ENCODE results near the gene VSIG4.
"Not testable (repeated sequence)": the region's sequence is repeated elsewhere in the genome, so short reads cannot be mapped to it uniquely, and the experiment has no call there.

Gene VSIG4

DNA sequence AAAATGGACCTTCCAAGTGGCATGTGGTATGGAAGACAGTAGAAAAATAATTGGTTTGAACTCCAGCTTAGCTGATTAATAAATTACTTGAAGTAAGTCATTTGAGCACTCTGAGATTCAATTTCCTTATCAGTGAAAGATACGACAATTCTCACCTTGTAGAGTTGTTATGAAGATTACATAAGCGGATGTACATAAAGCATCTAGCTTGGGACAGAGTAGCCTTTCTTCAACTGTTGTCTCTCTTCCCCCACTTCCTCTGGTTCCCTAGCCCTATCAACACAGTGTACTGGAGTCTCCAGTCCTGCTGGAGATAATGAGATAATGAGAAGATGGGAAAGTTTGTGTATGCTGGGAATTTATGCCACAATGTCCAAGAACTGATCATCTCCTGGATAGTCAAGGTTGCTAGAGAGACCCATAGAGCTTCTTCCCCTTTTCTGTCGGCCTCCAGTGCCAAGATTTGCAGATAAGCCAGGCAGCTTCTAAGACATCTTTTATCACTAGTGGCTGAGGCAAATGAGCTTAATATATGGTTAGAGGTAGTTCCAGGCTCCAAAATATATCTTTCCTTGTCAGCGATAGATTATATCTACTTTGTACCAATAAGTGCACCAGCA lies 33.9 kb downstream of the VSIG4 start:
- no peak for DNase-seq

DNA sequence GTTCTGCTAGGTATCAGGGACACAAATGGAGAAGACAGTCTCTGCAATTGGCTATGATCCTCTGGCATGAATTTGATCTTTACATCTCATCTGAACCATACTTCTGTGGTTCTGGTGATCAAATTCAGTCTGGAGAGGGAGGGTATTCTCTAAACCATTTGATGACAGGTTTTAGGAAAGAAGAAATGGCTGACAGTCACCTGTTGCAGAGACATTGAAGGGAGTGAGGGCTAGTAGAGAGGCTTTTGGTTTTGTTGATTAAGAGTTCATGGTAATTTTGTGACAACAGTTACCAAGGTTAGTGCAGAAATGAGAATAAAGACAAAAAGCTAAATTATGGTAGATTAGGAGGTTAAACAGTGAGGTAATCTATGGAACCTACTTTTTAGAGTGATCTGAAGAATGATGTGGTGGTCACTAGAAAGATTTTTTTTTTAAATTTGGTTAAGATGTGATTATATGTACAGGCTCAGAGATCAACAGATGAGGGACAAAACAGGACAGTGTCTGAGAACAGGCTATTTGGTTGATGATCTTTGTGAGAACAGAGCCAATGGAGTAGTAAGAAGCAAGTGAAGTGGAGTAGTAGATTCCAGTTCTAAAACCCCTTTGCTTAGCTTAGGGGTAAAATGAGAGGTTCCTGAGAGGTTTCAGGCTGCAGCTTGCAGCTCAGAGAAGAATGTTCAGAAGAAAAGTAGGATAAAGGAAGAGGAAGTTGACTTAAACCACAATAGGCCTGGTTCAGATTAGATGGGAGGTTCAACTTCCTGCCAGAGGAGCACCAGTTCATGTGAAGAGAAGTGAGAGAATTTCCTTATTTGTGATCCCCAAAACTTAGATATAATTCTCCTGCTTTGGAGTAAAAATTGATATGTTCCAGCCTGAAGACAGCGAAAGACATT lies 34.7 kb downstream of the VSIG4 start:
- no peak for DNase-seq

DNA sequence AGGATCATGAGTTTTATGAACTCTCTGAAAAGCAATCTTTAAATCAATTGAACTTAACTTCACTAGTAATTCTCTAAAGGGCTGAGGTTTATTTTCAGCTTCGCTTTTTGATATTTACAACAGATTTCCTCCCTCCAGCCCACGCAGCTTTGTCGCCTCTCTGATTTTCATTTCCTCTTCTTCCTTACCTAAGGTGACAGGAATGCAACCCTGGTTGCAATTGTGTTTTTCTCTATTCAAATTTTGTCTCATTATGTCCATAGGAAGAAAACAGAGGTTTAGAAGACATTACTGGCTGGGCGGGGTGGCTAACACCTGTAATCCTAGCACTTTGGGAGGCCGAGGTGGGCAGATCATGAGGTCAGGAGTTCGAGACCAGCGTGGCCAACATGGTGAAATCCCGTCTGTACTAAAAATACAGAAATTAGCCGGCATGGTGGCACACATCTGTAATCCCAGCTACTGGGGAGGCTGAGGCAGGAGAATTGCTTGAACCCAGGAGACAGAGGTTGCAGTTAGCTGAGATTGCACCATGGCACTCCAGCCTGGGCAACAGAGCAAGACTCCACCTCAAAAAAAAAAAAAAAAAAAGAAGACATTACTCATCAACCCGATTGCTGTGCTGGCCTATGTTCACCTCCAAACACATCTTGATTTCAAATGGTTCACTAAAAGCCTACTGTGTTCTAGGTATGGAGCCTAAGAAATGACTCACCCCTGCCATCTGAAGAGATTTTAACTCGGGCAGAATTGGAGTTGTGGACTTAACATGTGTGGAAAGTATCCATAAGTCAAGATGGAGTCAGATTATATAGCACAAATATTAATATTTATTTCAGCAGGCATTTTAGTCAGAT lies 36.8 kb downstream of the VSIG4 start:
- no peak for DNase-seq

DNA sequence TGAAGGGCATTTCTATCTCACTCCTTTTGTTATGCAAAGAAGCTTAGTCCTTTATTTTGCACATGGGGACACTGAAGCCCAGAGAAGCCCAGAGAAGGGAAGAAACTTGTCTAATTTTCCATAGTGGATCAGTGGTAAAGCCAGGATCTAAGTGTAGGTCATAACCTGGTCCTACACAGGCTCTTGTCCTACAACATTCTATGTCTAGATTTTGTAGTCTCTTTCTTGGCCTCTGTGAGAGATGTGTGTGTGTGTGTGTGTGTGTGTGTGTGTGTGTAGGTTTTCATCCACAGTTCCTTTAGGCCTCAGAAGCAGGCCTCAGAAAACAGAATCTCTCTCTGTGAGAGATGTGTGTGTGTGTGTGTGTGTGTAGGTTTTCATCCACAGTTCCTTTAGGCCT lies 38.3 kb downstream of the VSIG4 start:
- DNase-seq = no peak

DNA sequence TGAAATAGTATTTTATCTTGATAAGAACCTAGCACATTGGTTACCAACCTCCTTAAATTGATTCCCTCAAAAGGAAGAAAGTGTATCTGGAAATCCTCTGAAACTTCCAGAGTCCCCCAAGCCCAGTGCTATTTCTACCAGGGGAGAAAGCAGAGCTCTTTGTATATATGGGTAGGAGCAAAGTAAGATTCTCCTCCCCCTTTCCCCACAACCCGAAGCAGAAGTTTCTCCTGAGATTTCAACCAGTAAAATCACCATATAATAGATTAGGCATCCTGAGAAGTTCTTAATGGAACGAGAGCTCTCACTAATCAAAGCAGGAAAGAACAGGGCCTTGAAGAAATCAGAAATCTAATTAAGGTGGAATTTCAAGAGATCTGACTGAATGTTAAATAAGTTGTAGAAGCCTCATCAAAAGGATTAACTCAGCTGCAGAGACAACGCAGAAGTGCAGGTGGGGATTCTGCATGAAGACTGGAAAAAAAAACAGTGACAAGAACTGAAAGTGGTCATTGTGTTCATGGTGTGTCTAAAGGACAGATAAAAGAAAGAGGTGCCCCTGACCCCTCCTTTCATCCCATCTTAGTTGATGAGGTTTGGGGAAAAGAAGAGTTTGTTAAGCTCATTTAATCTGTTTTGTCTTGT lies 39.1 kb downstream of the VSIG4 start:
- no peak for DNase-seq

DNA sequence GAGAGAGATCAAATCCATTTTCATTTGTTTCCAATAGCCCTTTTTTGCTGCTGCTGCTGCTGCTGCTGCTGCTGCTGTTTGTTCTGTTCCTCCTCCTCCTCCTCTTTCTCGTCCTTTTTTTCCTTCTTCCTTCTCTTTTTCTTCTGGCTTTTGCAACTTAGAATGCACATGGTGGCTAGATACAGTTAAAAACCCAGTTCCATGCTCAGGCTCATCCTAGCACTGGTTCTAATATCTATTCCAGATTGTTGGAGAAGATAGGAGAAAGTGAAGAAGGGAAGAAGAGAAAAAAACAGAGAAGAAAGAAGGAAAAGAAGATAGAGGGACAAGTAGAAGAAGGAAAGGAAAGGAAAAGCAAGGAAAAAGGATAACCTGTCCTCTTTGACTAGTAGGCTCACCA lies 39.7 kb downstream of the VSIG4 start:
- no peak for DNase-seq

DNA sequence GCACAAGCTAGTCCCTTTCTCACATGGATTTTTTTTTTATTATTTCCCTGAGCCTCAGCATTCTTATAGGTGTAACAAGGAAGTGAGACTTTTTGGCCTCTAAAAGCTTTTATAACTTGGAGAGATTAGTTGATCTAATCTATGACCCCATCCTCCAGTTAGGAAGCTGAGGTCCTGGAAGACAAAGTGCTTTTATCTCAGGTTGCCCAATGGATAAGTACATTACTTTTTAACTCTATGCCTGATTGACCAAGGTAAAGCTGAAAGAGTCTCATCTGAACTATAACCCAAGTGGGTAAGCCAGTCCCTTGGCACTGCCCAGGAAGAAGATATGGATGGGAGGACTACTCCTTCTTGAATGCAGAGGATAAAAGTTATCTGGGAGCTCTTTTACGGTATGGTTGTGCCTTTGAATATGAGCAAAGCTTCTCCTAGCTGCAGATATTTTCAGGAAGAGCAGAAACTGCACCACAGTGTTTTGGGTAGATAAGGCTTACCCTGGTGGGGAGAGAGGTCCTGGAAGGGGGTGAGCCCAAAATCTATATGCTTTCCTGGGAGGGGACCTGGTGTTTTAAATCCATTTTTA lies 40.2 kb downstream of the VSIG4 start:
- no peak for DNase-seq

DNA sequence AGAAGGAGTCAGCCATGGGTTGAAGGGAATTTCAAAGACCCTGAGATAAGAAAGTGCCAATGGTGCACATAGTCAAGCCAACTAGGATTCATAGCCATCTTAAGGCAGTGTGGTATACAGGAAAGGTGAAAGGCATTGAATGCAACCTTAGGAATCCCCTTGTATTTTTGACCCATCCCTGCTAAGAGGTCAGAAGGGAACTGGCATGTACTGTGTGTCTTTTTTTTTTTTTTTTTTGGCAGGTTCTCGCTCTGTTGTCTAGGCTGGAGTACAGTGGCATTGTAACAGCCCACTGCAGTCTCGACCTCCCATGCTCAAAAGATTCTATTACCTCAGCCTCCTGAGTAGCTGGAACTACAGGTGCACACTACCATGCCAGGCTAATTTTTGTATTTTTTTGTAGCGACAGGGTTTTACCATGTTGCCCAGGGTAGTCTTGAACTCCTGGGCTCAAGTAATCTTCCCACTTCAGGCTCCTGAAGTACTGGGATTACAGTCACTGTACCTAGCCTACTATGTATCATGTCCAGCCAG lies 40.8 kb downstream of the VSIG4 start:
- no peak for DNase-seq

DNA sequence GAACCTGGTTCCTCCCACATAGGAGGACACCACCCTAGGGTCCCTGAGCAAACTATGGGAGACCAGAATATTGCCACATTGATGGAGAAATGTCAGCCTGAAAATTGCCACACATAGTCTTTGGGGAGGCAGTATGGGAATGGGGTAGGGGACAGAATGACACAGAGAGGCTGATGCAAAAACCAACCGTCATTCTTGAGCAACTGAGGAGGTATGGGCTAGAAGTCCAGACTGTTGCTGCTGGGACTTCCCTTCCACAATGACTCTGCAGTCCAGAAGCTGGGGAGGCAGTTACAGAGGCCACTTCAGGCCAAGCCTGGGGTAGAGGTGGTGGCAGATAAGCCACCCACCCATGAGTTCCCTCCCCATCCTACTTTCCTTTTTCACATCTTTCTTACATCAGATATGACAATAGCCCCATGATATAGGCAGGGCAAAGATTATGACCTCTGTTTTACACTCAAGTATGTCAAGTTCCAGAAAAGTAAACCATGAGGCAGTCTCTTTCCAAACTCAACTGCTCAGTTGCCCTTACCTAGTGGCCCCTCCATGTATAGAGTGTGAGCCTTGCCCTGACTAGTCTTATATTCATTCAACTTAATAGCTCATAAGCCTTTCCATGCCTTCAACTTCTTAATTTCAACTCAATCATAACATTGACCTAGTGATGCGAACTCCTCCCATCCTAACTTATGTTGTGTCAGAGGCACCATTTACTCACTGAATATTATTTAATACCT lies 41.7 kb downstream of the VSIG4 start:
- no peak for DNase-seq

DNA sequence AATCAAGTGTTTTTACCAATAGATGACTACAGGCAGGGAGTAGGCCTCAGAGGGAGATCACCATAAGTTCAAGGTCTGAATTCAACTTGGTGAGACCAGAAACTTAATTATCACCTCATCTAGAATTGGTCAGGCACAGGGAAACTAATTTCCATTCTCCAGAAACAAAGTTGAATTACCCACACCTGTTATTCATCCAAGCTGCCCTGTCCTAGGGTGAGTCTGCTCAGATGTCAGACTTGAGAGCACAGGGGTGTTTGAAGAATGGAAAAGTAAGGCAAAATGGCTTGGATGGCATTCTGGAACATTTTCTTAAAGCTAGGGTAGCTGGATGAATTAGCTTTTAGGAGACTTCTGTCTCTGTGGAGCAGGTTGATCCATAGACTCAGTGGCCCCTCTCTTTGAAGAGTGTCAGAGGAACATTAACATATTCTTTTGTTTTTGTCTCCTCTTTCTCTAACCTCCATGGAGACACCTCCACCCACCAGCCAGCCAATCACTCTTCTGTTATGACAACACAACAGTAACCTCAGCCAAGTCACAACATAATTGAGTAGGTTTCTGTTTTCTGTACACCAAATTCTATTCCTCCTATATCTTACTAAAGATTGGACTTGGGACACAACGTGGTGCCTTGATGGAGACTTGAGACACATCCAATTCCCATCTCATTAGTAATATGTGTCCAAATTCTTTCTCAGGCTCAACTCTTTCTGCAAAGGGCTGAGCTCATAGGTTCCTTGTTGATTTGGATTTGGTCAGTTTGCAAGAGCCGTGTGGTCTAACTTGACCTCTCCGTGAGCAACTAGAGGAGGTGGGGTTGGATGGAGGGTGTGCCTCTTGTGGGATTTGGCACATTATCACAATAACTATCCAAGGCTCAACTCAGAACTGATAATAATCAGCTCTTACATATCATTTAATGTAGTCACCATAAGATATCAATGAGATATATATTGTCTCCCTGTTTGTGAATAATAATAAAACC lies 45.1 kb downstream of the VSIG4 start:
- DNase-seq = no peak

DNA sequence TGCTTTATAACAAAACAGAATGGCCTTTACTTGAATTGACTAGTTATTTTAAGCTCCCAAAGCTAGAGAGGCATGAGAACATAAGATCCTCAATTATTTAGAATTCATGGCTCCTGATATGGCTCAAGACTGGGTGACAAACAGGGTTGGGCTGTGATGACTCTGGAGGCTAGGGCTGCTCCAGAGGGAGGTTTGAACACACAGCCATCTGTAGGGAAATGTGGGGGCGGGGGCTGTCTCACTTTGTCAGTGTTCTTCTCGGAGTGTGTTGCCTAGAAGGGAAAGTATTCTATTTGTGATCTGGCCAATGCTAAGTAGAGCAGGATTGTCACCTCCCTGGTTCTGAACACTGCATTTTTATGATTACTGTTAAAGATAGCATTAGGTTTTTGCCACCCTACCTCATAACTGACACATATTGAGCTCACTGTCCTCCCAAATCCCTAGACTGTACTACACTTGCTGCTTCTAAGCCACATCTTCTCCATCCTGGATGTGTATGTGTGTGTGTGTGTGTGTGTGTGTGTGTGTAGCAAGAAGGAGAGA lies 45.9 kb downstream of the VSIG4 start:
- no peak for DNase-seq

DNA sequence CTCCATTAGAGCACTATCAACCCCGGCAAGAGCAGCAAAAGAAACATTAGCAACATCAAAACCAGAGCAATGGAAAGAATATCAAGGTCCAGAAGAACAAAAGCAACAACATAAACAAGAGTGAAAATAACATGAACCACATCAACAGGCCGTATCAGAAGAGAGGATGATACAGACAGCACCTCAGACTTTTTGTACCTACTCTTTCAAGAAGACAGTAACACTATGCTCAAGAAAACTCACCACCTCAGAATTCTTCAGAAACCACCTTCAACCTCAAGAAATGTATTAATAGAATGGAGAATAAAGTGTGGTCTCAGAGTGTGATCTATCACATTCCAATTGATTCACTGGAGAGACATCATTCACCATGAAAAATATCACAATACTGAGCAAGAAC lies 46.5 kb downstream of the VSIG4 start:
- DNase-seq = no peak

DNA sequence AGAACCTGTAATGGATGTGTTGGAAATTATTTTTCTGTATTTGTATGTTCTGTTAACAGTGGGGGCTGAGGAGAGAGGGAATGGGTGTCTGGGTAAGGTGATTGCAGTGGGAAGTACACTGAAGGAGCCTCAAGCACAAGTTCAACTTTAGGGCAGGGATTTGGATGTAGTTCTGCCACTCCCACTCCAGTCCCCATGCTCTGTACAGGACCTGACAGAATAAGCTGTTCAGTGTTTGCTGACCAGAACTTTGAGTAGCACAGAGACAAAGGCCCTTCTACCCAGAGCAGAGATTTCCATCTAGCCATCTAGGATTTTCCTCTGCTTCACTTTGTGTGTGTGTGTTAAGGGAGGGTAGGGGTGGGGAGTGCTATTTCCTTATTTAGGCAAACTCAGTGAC lies 49.2 kb downstream of the VSIG4 start:
- DNase-seq = no peak

DNA sequence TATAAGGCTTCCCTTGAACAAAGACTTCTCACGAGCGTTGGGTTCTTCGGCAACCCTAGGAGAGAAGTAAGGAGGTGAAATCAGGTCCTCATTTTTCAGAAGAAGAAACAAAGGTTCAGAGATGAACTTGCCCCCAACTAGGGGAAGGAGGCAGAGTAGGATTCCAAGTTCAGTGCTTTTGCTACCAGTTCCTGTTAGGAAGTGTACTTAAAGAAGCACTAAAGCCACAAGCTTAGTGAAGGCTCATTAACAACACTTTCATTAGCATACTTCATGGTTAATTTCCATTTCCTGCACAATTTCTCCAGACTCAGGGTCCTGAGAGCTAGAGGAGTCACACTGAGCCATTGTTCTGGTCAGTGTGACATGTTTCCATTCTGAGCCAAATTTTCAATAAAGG lies 52.1 kb downstream of the VSIG4 start:
- no peak for DNase-seq

DNA sequence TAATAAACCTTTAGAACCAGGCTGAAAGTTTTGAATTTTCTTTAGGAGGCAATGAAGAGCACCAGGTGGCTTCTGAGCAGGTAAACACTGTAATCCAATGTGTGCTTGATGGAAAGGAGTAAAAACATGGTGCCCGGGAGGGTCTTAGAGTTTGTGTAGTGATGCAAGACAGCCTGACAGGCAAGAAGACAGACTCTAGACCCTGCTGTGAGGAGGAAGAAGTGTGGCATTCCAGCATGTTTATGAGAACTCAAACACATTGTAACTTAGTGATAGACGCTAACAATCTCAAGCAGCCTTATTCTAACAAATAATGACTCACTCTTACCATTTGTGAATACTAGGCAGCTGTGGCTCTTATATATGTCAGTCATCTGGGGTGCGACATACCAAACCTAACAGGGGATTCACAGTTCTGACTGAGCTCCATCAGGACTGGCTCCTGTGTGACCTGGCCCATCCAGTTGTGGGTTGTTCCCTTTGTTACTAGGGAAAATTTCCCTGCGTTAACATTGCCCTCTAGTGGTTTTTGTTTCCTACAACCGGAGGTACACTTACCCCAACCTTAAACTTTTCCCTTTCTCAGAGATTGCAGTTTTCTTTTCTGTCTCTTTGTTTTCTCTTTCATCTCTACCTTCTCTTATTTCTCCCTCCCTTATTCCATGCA lies 53.8 kb downstream of the VSIG4 start:
- peak; percentile 17 for DNase-seq

DNA sequence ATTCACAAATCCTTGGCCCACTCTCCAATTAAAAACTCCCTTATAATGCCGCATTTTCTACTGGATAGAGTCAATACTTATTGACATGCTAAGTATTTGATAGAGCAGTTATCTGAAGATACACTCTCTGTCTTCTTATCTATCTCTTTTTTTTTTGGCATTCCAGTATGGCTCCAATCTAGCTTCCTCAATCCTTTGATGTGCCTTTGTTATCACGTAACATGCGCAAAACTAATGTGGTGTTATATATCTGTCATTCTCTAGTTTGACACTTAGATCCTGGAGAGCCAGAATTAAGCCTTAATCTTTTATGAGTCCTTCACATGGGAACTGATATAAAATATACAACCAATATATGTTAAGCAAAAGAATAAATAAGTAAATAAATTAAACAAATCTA lies 54.7 kb downstream of the VSIG4 start:
- DNase-seq = no peak

DNA sequence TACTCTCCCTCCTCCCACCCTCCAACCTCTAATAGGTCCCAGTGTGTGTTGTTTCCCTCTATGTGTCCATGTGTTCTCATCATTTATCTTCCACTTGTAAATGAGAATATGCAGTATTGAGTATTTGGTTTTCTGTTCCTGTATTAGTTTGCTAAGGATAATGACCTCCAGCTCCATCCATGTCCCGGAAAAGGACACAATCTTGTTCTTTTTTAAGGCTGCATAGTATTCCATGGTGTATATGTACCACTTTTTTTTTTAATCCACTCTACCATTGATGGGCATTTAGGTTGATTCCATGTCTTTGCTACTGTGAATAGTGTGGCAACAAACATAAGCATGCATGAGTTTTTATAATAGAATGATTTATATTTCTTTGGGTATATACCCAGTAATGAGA lies 62.7 kb downstream of the VSIG4 start:
- not testable (repeated sequence) for DNase-seq

DNA sequence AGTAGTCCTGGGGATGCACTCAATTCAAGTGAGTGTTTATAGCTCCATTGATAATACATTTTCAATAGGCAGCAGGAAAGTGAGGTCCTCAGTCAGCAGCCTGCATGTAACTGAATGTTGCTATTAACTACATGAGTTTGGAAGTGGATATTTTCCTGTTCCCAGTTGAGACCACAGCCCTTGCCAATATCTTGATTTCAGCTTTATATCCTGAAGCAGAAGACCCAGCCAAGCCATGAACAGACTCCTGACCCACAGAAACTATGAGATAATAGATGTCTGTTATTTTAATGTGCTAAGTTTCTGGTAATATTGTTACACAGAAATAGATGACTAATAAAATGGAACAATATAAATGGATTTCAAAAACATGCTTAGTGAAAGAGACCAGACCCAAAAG lies 63.7 kb downstream of the VSIG4 start:
- DNase-seq = no peak

DNA sequence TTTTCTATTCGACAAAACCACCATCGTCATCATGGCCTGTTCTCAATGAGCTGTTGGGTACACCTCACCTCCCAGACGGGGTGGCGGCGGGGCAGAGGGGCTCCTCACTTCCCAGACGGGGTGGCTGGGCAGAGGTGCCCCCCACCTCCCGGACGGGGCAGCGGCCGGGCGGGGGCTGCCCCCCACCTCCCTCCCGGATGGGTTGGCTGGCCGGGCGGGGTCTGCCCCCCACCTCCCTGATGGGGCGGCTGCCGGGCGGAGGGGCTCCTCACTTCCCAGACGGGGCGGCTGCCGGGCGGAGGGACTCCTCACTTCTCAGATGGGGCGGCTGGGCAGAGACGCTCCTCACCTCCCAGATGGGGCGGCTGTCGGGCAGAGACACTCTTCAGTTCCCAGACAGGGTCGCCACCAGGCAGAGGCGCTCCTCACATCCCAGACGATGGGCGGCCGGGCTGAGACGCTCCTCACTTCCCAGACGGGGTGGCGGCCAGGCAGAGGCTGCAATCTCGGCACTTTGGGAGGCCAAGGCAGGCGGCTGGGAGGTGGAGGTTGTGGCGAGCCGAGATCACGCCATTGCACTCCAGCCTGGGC lies 64.6 kb downstream of the VSIG4 start:
- not testable (repeated sequence) for DNase-seq
